ENCODE data around the gene TMEM132D. TPM values are rescaled to one million over a fixed set of nuclear protein-coding genes. Genes with fewer than 3 reads are reported as not detected.

TMEM132D gene
- total RNA-seq, 4 donors from 2014 or later: 0.17 TPM; not detected in 3

- TF ChIP-seq POLR2AphosphoS5 (IDR thresholded peaks at IDR 0.05): no peak
- no peak for TF ChIP-seq EP300 (IDR thresholded peaks at IDR 0.05)
- TF ChIP-seq CTCF (IDR thresholded peaks at IDR 0.05): no peak
- TF ChIP-seq POLR2A (IDR thresholded peaks at IDR 0.05; ENCODE audit: low read depth): no peak
- 86% methylated on average over 9 of the region's 9 CpGs for WGBS
- no peak overlapping the region for H3K4me3 ChIP-seq
- intact Hi-C loops (cut with DNase I): no loop called here
- H3K27me3 ChIP-seq: peaks cover 0 to 10% (median 0%) of the 10 kb centered on the region in 4 donors
- H3K4me1 ChIP-seq: no peaks in the 10 kb centered on the region
- DNase-seq (ENCODE audit: extremely low spot score): no peak
- H3K9me3 ChIP-seq: no peaks in the 10 kb centered on the region
- H3K36me3 ChIP-seq: no peaks in the 10 kb centered on the region
- no peak overlapping the region for H3K27ac ChIP-seq (replicated peaks in 1 of 4)
These were observed 867.7 kb downstream of the TMEM132D start for GRCh38 chr12:129036135-129036534.

GRCh38 chr12:129034558-129035289 lies 869.1 kb downstream of the TMEM132D start:
- intact Hi-C loops (cut with DNase I): no loop called here
- 82% methylated on average over 15 of the region's 15 CpGs for WGBS
- no peaks in the 10 kb centered on the region for H3K4me1 ChIP-seq

DNA sequence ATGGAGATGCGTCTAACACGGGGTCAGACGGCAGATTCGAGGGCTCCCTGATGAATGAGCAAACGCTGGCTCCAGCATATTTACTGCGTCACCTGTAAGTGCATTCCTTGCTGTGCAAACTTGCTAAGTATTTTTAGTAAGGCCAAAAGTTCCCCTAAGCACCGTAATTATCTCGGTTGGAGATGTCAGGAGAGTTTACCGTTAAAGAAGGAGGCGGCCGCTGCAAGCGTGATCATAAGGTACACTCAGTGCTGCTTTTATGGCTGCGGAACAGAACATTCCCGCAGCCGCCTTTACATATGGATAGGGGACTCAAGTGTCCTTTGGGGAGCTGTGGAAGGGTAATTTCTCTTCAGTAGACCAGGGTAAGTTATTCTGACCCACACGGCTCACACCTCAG lies 875.0 kb downstream of the TMEM132D start:
- Histone ChIP-seq H3K36me3 (no peaks in the 10 kb centered on the region), H3K9me3 (no peaks in the 10 kb centered on the region), H3K4me3 (no peak overlapping the region), H3K27ac (replicated peaks in 1 of 4) (no peak overlapping the region), H3K27me3 (peaks cover 0 to 28% (median 0%) of the 10 kb centered on the region in 4 donors), H3K4me1 (no peaks in the 10 kb centered on the region)
- no peak for TF ChIP-seq POLR2A (IDR thresholded peaks at IDR 0.05; ENCODE audit: low read depth)
- TF ChIP-seq CTCF (IDR thresholded peaks at IDR 0.05): no peak
- TF ChIP-seq EP300 (IDR thresholded peaks at IDR 0.05): no peak
- no peak for TF ChIP-seq POLR2AphosphoS5 (IDR thresholded peaks at IDR 0.05)
- WGBS: 64% methylated on average over 13 of the region's 16 CpGs
- DNase-seq (ENCODE audit: extremely low spot score): no peak
- intact Hi-C loops (cut with DNase I): no loop called here

More at GRCh38 chr12:129034558-129035289, 869.1 kb downstream of the TMEM132D start:
- H3K4me3 ChIP-seq: no peak overlapping the region
- H3K36me3 ChIP-seq: no peaks in the 10 kb centered on the region
- TF ChIP-seq EP300 (IDR thresholded peaks at IDR 0.05): no peak
- TF ChIP-seq POLR2A (IDR thresholded peaks at IDR 0.05; ENCODE audit: low read depth): no peak
- H3K27me3 ChIP-seq: peaks cover 0 to 10% (median 0%) of the 10 kb centered on the region in 4 donors
- H3K27ac ChIP-seq (replicated peaks in 1 of 4): no peak overlapping the region
- H3K9me3 ChIP-seq: no peaks in the 10 kb centered on the region
- DNase-seq (ENCODE audit: extremely low spot score): no peak

- intact Hi-C loops (cut with DNase I): no loop called here
- Histone ChIP-seq H3K36me3 (no peaks in the 10 kb centered on the region), H3K27ac (replicated peaks in 1 of 4) (no peak overlapping the region), H3K27me3 (peaks cover 0 to 21% (median 0%) of the 10 kb centered on the region in 4 donors), H3K4me3 (no peak overlapping the region), H3K9me3 (peaks cover 0 to 8% (median 2%) of the 10 kb centered on the region in 4 donors), H3K4me1 (no peaks in the 10 kb centered on the region)
- WGBS: 93% methylated on average over 3 of the region's 3 CpGs
- DNase-seq (ENCODE audit: extremely low spot score): no peak
- TF ChIP-seq POLR2A (IDR thresholded peaks at IDR 0.05; ENCODE audit: low read depth) (no peak), POLR2AphosphoS5 (IDR thresholded peaks at IDR 0.05) (no peak), EP300 (IDR thresholded peaks at IDR 0.05) (no peak), CTCF (IDR thresholded peaks at IDR 0.05) (no peak)
These were observed 878.8 kb downstream of the TMEM132D start for GRCh38 chr12:129025055-129025454.

Small RNAs within 50 kb of the gene (small RNA-seq; reads per million reads assigned to genes)
- 0 reads per million in 3 donors for gene RF02271
